Fibroblast of villous mesenchyme (primary cell): ENCODE data around the gene ANKFN1. TPM values are rescaled to one million over a fixed set of nuclear protein-coding genes. Genes with fewer than 3 reads are reported as not detected.

Experiments used
- DNase-seq: peaks from one replicate; pipeline ENCODE4 v3.0.0-alpha.2; 2010; ENCODE audit warnings: low read depth
- H3K4me3 ChIP-seq: 2 replicates; pipeline ENCODE4 v1.5.1; 2011; ENCODE audit warnings: low read depth, mild to moderate bottlenecking, low read length
- CTCF ChIP-seq: IDR thresholded peaks from 2 replicates; pipeline ENCODE4 v1.5.1; 2012; ENCODE audit warnings: low read depth, mild to moderate bottlenecking, low read length; ENCODE audit not compliant: insufficient read depth
- small RNA-seq: library from RNA; depleted of rRNA; stranded (forward); fragments of <200 nt; gene quantifications from one replicate; pipeline ENCODE3, GENCODE V24; 2012
- total RNA-seq: library from RNA; depleted of rRNA; stranded (reverse); fragments of >200 nt; gene quantifications from 2 replicates; pipeline ENCODE4 v1.2.3, GENCODE V29; 2012

ANKFN1 gene
- total RNA-seq, 1 donor: under 0.01 TPM

- no peak for DNase-seq
- no peak for TF ChIP-seq CTCF
- no peak overlapping the region for H3K4me3 ChIP-seq
Observed at GRCh38 chr17:56549501-56549900, 396.2 kb downstream of the ANKFN1 start.

- TF ChIP-seq CTCF: no peak
Observed at GRCh38 chr17:56557682-56558081, 404.4 kb downstream of the ANKFN1 start.

GRCh38 chr17:56558088-56558487 is 404.8 kb downstream of the ANKFN1 start:
- no peak overlapping the region for H3K4me3 ChIP-seq
- DNase-seq: no peak
- TF ChIP-seq CTCF: no peak

More at GRCh38 chr17:56557682-56558081, 404.4 kb downstream of the ANKFN1 start:
- H3K4me3 ChIP-seq: no peak overlapping the region
- no peak for DNase-seq

Small RNAs within 50 kb of the gene (small RNA-seq; reads per million reads assigned to genes)
- gene AC006600.1: not detected
